HG02642 (cell line): Measurements from ENCODE around the gene OGFOD3.

Experiments
- ATAC-seq: cut with Tn5 transposase; IDR thresholded peaks from one replicate; pipeline ENCODE4 v1.9.1; 2021; ENCODE audit warnings: mild to moderate bottlenecking; ENCODE audit not compliant: unreplicated experiment, poor library complexity

The OGFOD3 gene

GRCh38 chr17:82411396-82412053 is 6.9 kb downstream of the OGFOD3 start:
- ATAC-seq, result no peak

GRCh38 chr17:82410014-82410716 is 8.2 kb downstream of the OGFOD3 start:
- ATAC-seq, result no peak

GRCh38 chr17:82408938-82409318 is 9.5 kb downstream of the OGFOD3 start:
- no peak for ATAC-seq

- no peak for ATAC-seq
Measured at GRCh38 chr17:82408288-82408937, 10.0 kb downstream of the OGFOD3 start.

GRCh38 chr17:82407255-82407654 is 11.1 kb downstream of the OGFOD3 start:
- no peak for ATAC-seq

- ATAC-seq, result no peak
Measured at GRCh38 chr17:82406131-82406671, 12.2 kb downstream of the OGFOD3 start.

- ATAC-seq, result no peak
Measured at GRCh38 chr17:82405051-82405450, 13.3 kb downstream of the OGFOD3 start.

GRCh38 chr17:82403662-82404660 is 14.4 kb downstream of the OGFOD3 start:
- ATAC-seq, result no peak

- ATAC-seq, result peak; percentile 65
Measured at GRCh38 chr17:82402865-82403264, 15.5 kb downstream of the OGFOD3 start.

GRCh38 chr17:82400830-82401229 is 17.6 kb downstream of the OGFOD3 start:
- ATAC-seq, result no peak

GRCh38 chr17:82400206-82400605 is 18.2 kb downstream of the OGFOD3 start:
- ATAC-seq, result no peak

GRCh38 chr17:82399601-82400101 is 18.7 kb downstream of the OGFOD3 start:
- no peak for ATAC-seq

- ATAC-seq, result no peak
Measured at GRCh38 chr17:82399041-82399441, 19.3 kb downstream of the OGFOD3 start.

- ATAC-seq, result no peak
Measured at GRCh38 chr17:82397449-82398335, 20.7 kb downstream of the OGFOD3 start.

GRCh38 chr17:82396601-82397435 is 21.6 kb downstream of the OGFOD3 start:
- no peak for ATAC-seq

GRCh38 chr17:82394278-82394677 is 24.1 kb downstream of the OGFOD3 start:
- ATAC-seq, result no peak

- ATAC-seq, result no peak
Measured at GRCh38 chr17:82392941-82393340, 25.4 kb downstream of the OGFOD3 start.
